NCI-H2029 treated with DMSO at 0.1 percent for 48 hours (cell line): ENCODE data around the gene MT1F.

ENCODE experiments used
- DNase-seq: peaks from one replicate; lab custom pipeline; 2025; lab: John Stamatoyannopoulos, UW

Gene MT1F

DNA sequence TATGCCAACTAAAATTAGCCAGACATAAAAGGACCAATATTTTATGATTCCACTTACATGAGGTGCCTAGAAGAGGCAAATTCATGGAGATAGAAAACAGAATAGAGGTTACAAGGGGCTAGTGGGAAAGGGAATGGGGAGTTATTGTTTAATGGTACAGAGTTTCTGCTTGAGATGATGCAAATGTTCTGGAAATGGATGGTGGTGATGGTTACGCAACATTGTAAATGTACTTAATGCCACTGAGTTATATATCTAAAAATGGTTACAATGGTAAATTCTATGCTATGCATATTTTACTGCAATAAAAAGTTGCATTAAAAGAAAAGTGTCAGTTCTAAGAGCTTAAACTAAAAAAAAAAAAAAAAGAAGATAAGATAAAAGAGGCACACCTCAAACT is 42.4 kb downstream of the MT1F start:
- no peak for DNase-seq

DNA sequence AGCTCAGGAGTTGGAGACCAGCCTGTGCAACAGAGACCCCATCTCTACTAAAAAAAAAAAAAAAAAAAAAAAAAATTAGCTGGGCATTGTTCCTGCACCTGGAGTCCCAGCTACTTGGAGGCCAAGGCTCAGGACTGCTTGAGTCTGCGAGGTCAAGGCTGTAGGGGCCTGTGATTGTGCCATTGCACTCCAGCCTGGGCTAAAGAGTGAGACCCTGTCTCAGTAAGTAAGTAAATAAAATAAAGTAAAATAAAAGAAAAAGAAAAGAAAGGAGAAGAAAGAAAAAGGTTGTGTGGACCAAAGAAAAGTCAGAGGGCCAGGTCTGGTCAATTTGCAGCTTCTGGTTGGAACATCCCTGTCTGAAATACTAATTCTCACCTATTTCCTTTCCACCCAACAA is 42.9 kb downstream of the MT1F start:
- DNase-seq = no peak

DNA sequence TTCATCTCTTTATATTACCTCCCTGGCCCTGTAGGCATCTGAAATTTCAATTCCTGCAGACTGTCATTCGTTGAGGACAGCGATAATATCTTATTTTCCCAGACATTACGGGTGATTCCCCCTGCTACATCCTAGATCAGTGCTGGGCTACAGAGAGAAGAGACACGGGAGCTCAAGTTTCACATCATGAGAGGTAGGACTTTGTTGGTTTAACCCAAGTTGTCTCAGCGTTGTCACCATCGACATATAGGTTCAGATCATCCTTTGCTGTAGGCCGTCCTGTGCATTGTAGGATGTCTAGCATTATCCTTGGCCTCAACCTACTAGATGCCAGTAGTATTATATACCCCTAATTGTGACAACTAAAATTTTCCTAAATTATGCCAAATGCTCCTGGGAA is 43.8 kb downstream of the MT1F start:
- DNase-seq = no peak

- DNase-seq = no peak
Measured at GRCh38 chr16:56702836-56703235, 45.1 kb downstream of the MT1F start.
